Muscle of leg (tissue), 16 donors: ENCODE data around the gene LRCH1. TPM values are rescaled to one million over a fixed set of nuclear protein-coding genes. Genes with fewer than 3 reads are reported as not detected.
"Not testable (repeated sequence)": the region's sequence is repeated elsewhere in the genome, so short reads cannot be mapped to it uniquely, and the experiment has no call there.

ENCODE experiments used
- DNase-seq: peaks from one replicate; pipeline ENCODE4 v3.0.0; 2013
- H3K27ac ChIP-seq: one replicate; pipeline ENCODE4 v1.5.1; 2013; ENCODE audit warnings: mild to moderate bottlenecking, low read length, control low read depth
- H3K27me3 ChIP-seq: one replicate; pipeline ENCODE4 v1.6.1; 2013; ENCODE audit warnings: low read length; ENCODE audit not compliant: control insufficient read depth, insufficient read depth
- H3K36me3 ChIP-seq: one replicate; pipeline ENCODE4 v1.6.1; 2013; ENCODE audit warnings: low read length; ENCODE audit not compliant: control insufficient read depth, insufficient read depth
- H3K4me1 ChIP-seq: one replicate; pipeline ENCODE4 v1.6.1; 2013; ENCODE audit warnings: low read length; ENCODE audit not compliant: control insufficient read depth, insufficient read depth
- H3K4me3 ChIP-seq: one replicate; pipeline ENCODE4 v1.5.1; 2013; ENCODE audit warnings: low read length, control low read depth
- H3K9me3 ChIP-seq: replicated peaks from 2 replicates; pipeline ENCODE4 v1.6.1; 2013; ENCODE audit warnings: low read depth, low read length; ENCODE audit not compliant: control insufficient read depth
- WGBS: methylation state at CpG from one replicate; pipeline ENCODE4 v1.1.5; 2013; ENCODE audit warnings: missing lambda C conversion rate; ENCODE audit not compliant: insufficient coverage; 5-methylcytosine and 5-hydroxymethylcytosine counted together
- long read RNA-seq, 11 donors: transcript quantifications; one replicate each; lab custom pipeline, GENCODE V29; 2026
- polyA plus RNA-seq, 8 donors: library from polyadenylated mRNA; unstranded; fragments of 120-200 nt; gene quantifications; one replicate each; pipeline versions ENCODE4 v1.2.1 to v1.2.3, GENCODE V29; 2013; ENCODE audit warnings: inconsistent platforms in 1 of 8, low replicate concordance in 1 of 8; ENCODE audit not compliant: insufficient read length in 8 of 8, insufficient read depth in 1 of 8
- total RNA-seq: library from RNA; stranded (reverse); fragments of 120-200 nt; gene quantifications from one replicate; pipeline ENCODE4 v1.2.4, GENCODE V29; 2013

Gene LRCH1
- 13.6 TPM for total RNA-seq
- polyA plus RNA-seq = 10 to 100 TPM; 16.1 to 22.9 (median 20.1) TPM
- long read RNA-seq, donor 1, full-length matches to known transcripts = 1 of 7 reads
- long read RNA-seq, donor 1, partial matches to known transcripts = 6 of 7 reads
- long read RNA-seq, donor 1, other reads (novel, unspliced or antisense) = 0 of 7 reads
- long read RNA-seq, donor 2 = 0 reads
- long read RNA-seq, donor 3, full-length matches to known transcripts = 2 of 2 reads
- long read RNA-seq, donor 3, partial matches to known transcripts = 0 of 2 reads
- long read RNA-seq, donor 3, other reads (novel, unspliced or antisense) = 0 of 2 reads
- long read RNA-seq, donor 4 = 0 reads
- long read RNA-seq, donor 5, full-length matches to known transcripts = 5 of 5 reads
- long read RNA-seq, donor 5, partial matches to known transcripts = 0 of 5 reads
- long read RNA-seq, donor 5, other reads (novel, unspliced or antisense) = 0 of 5 reads
- long read RNA-seq, donor 6, full-length matches to known transcripts = 6 of 6 reads
- long read RNA-seq, donor 6, partial matches to known transcripts = 0 of 6 reads
- long read RNA-seq, donor 6, other reads (novel, unspliced or antisense) = 0 of 6 reads
- long read RNA-seq, donor 7, full-length matches to known transcripts = 1 of 17 reads
- long read RNA-seq, donor 7, partial matches to known transcripts = 16 of 17 reads
- long read RNA-seq, donor 7, other reads (novel, unspliced or antisense) = 0 of 17 reads
- long read RNA-seq, donor 8, full-length matches to known transcripts = 2 of 276 reads
- long read RNA-seq, donor 8, partial matches to known transcripts = 161 of 276 reads
- long read RNA-seq, donor 8, other reads (novel, unspliced or antisense) = 113 of 276 reads
- long read RNA-seq, donor 9, full-length matches to known transcripts = 1 of 1 reads
- long read RNA-seq, donor 9, partial matches to known transcripts = 0 of 1 reads
- long read RNA-seq, donor 9, other reads (novel, unspliced or antisense) = 0 of 1 reads
- long read RNA-seq, donor 10, full-length matches to known transcripts = 4 of 4 reads
- long read RNA-seq, donor 10, partial matches to known transcripts = 0 of 4 reads
- long read RNA-seq, donor 10, other reads (novel, unspliced or antisense) = 0 of 4 reads
- long read RNA-seq, donor 11 = 0 reads

DNA sequence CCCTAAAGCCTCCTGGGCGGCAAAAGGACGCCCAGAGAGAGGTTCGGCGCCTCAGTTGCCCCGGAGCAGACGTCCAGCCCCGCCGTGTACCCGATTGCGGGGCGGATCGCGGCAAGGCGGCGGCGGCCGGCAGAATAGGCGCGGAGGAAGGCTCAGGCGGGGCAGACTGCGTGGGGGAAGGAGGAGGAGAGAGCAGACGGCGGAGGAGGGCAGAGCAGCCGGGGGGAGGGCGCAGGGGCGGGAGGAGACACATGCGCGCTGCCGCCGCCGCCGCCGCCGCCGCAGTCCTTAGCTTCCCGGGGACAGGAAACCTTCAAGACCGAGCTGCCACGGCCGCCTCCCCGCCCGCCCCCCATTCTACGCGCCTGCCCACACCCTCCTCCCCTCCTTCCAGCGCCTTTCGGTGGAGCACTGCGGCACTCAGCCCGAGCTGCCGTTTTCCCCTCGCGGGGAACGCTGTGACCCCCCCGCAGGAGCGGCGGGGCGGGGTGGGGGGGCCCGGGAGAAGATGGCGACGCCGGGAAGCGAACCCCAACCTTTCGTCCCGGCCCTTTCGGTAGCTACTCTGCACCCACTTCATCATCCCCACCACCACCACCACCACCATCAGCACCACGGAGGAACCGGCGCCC is at the start of gene LRCH1:
Gene LRCH1 (plus strand): TSS at position 282 of the 632 bp plus-strand sequence. CDS start 227 bp downstream, at position 509.
- DNase-seq = peak; percentile 96
- no peaks in the 10 kb centered on the region for H3K36me3 ChIP-seq
- H3K9me3 ChIP-seq = no peaks in the 10 kb centered on the region
- WGBS = under 1% methylated on average over 42 of the region's 66 CpGs
- peak within 1 kb of the TSS; percentile 99 for H3K4me3 ChIP-seq
- H3K27ac ChIP-seq = peak within 1 kb of the TSS; percentile 96
- H3K27me3 ChIP-seq = no peaks in the 10 kb centered on the region
- H3K4me1 ChIP-seq = peaks cover 17% of the 10 kb centered on the region

DNA sequence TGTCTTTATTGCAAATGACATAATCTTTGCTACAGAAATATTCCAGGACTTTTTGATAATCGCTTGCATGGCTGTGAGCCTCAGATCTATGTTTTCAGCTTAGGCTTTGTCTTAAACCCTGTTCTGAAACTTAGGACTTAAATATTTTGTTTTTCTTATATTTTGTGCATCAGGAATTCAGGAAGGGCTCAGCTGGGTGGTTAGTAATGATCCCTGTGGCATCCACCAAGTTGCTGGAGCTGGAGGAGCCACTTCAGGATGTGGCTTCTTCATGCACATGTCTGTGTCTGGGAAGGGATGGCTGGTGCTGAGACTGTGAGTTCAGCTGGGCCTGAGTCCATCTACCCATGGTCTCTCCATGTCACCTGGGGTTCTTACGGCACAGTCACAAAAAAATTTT is 48.9 kb upstream of the LRCH1 start:
- H3K27me3 ChIP-seq = no peaks in the 10 kb centered on the region
- no CpG with 5 or more reads among the region's 2 CpGs for WGBS
- no peak for DNase-seq
- H3K4me1 ChIP-seq = no peaks in the 10 kb centered on the region
- no peak overlapping the region for H3K4me3 ChIP-seq
- H3K9me3 ChIP-seq = no peaks in the 10 kb centered on the region
- H3K36me3 ChIP-seq = no peaks in the 10 kb centered on the region
- no peak overlapping the region for H3K27ac ChIP-seq

- H3K4me1 ChIP-seq = no peaks in the 10 kb centered on the region
- H3K27ac ChIP-seq = no peak overlapping the region
- H3K27me3 ChIP-seq = no peaks in the 10 kb centered on the region
- no peaks in the 10 kb centered on the region for H3K36me3 ChIP-seq
- no peak overlapping the region for H3K4me3 ChIP-seq
- no peaks in the 10 kb centered on the region for H3K9me3 ChIP-seq
- DNase-seq = no peak
- no CpG with 5 or more reads among the region's 1 CpG for WGBS
Measured at GRCh38 chr13:46507981-46508380, 45.0 kb upstream of the LRCH1 start.

GRCh38 chr13:46509981-46510380 is 43.0 kb upstream of the LRCH1 start:
- H3K27me3 ChIP-seq = no peaks in the 10 kb centered on the region
- no peaks in the 10 kb centered on the region for H3K36me3 ChIP-seq
- no peaks in the 10 kb centered on the region for H3K4me1 ChIP-seq
- no CpG with 5 or more reads among the region's 4 CpGs for WGBS
- DNase-seq = no peak
- H3K9me3 ChIP-seq = no peaks in the 10 kb centered on the region
- no peak overlapping the region for H3K4me3 ChIP-seq
- no peak overlapping the region for H3K27ac ChIP-seq

DNA sequence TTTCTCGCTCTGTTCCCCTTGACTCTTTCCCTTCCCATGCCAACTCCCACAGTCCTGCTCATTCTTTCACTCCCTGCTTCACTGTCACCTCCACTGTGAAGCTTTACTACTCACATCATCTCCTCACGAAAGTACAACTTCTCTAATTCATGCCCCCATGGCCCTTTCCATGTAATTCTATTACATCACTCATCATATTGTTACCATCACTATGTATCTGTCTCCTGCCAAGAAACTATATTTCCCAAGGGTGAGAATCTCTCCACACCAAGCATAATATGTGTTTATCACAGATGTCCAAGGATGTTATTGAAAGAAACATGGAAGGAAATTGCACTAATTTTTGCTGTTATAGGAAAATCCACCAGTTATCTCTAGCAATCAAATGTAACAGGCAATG is 37.2 kb upstream of the LRCH1 start:
- Histone ChIP-seq H3K4me3 (no peak overlapping the region), H3K27ac (peak overlapping the region; percentile 13)

GRCh38 chr13:46516599-46517338 is 36.2 kb upstream of the LRCH1 start:
- H3K9me3 ChIP-seq = peaks cover 6% of the 10 kb centered on the region
- no peak overlapping the region for H3K4me3 ChIP-seq
- no peaks in the 10 kb centered on the region for H3K27me3 ChIP-seq
- DNase-seq = peak; percentile 80
- H3K4me1 ChIP-seq = peaks cover 11% of the 10 kb centered on the region
- 0% methylated on average over 1 of the region's 4 CpGs for WGBS
- H3K27ac ChIP-seq = peak overlapping the region; percentile 36
- H3K36me3 ChIP-seq = no peaks in the 10 kb centered on the region

More for the DNA sequence above, 37.2 kb upstream of the LRCH1 start:
- no peaks in the 10 kb centered on the region for H3K36me3 ChIP-seq
- H3K4me1 ChIP-seq = peaks cover 11% of the 10 kb centered on the region
- peak; percentile 81 for DNase-seq
- WGBS = 54% methylated on average over 2 of the region's 2 CpGs
- no peaks in the 10 kb centered on the region for H3K27me3 ChIP-seq
- H3K9me3 ChIP-seq = no peaks in the 10 kb centered on the region

- not testable (repeated sequence) for H3K27ac ChIP-seq
- WGBS = no CpG with 5 or more reads among the region's 5 CpGs
Measured at GRCh38 chr13:46517748-46518147, 35.2 kb upstream of the LRCH1 start.

DNA sequence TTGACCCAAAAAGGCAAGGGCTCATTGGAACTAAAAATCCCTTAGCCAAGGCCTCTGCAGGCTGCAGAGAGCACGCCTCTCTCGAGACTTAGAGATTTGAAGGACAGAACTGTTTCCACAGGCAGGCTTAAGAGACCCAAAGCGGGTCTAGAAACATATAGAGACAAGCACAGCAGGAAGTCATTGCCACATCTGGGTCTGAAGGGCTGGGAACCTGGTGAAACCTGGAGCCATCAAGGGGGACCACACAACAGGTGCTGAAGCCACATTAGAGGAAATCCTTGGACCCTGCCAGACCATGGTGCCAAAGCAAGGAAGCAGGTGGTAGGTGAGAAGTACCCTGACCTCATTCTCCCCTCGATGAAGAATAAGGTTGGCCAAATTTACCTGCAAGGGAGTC is 33.8 kb upstream of the LRCH1 start:
- peaks cover 27% of the 10 kb centered on the region for H3K4me1 ChIP-seq
- no peak overlapping the region for H3K4me3 ChIP-seq
- H3K36me3 ChIP-seq = no peaks in the 10 kb centered on the region
- H3K27me3 ChIP-seq = no peaks in the 10 kb centered on the region
- peak overlapping the region; percentile 57 for H3K27ac ChIP-seq
- no peak for DNase-seq
- WGBS = 98% methylated on average over 4 of the region's 4 CpGs
- peaks cover 6% of the 10 kb centered on the region for H3K9me3 ChIP-seq

More at GRCh38 chr13:46517748-46518147, 35.2 kb upstream of the LRCH1 start:
- H3K27me3 ChIP-seq, H3K4me3 ChIP-seq, DNase-seq, H3K9me3 ChIP-seq, H3K36me3 ChIP-seq: not testable (repeated sequence)
- peaks cover 17% of the 10 kb centered on the region for H3K4me1 ChIP-seq

- 83% methylated on average over 2 of the region's 2 CpGs for WGBS
- no peaks in the 10 kb centered on the region for H3K36me3 ChIP-seq
- H3K27ac ChIP-seq = peak overlapping the region; percentile 57
- H3K4me3 ChIP-seq = no peak overlapping the region
- H3K4me1 ChIP-seq = peaks cover 28% of the 10 kb centered on the region
- peak; percentile 63 for DNase-seq
- peaks cover 6% of the 10 kb centered on the region for H3K9me3 ChIP-seq
- H3K27me3 ChIP-seq = no peaks in the 10 kb centered on the region
Measured at GRCh38 chr13:46520166-46520565, 32.8 kb upstream of the LRCH1 start.
